Osteoblast (primary cell): ENCODE results near the gene CCL11. TPM values are rescaled to one million over a fixed set of nuclear protein-coding genes. Genes with fewer than 3 reads are reported as not detected.

ENCODE experiments used
- DNase-seq: peaks from one replicate; pipeline ENCODE4 v3.0.0; 2011; ENCODE audit warnings: low spot score, mixed read lengths; ENCODE audit not compliant: insufficient read length; ENCODE audit errors: missing footprints
- H2AFZ ChIP-seq: 2 replicates; pipeline ENCODE4 v1.6.0; 2011; ENCODE audit warnings: mild to moderate bottlenecking, low read length
- H3K27ac ChIP-seq: 2 replicates; pipeline ENCODE4 v1.5.1; 2011; ENCODE audit warnings: mild to moderate bottlenecking, low read depth, low read length, moderate library complexity
- H3K27me3 ChIP-seq: 2 replicates; pipeline ENCODE4 v1.6.0; 2012; ENCODE audit warnings: mild to moderate bottlenecking, control low read depth, inconsistent platforms, low read length, moderate library complexity; ENCODE audit not compliant: insufficient read depth
- H3K36me3 ChIP-seq: 2 replicates; pipeline ENCODE4 v1.5.1; 2011; ENCODE audit warnings: mild to moderate bottlenecking, low read length, control low read depth, moderate library complexity; ENCODE audit not compliant: insufficient read depth
- H3K4me1 ChIP-seq: 2 replicates; pipeline ENCODE4 v1.5.1; 2011; ENCODE audit warnings: mild to moderate bottlenecking, low read length, control low read depth, moderate library complexity; ENCODE audit not compliant: insufficient read depth
- H3K4me2 ChIP-seq: 2 replicates; pipeline ENCODE4 v1.6.0; 2011; ENCODE audit warnings: mild to moderate bottlenecking, low read length; ENCODE audit not compliant: insufficient read depth
- H3K4me3 ChIP-seq: fragments of 200-600 bp; sonication (generic); 3 replicates; pipeline ENCODE4 v1.5.1; 2012; ENCODE audit warnings: mild to moderate bottlenecking, low read length, inconsistent platforms; ENCODE audit not compliant: insufficient read depth
- H3K79me2 ChIP-seq: 2 replicates; pipeline ENCODE4 v1.6.0; 2012; ENCODE audit warnings: mild to moderate bottlenecking, low read length, control low read depth, inconsistent platforms; ENCODE audit not compliant: insufficient read depth
- H3K9me3 ChIP-seq: 2 replicates; pipeline ENCODE4 v1.5.1; 2011; ENCODE audit warnings: low read depth, low read length, control low read depth
- H4K20me1 ChIP-seq: 2 replicates; pipeline ENCODE4 v1.6.0; 2012; ENCODE audit warnings: mild to moderate bottlenecking, low read length, control low read depth; ENCODE audit not compliant: insufficient read depth
- CTCF ChIP-seq: IDR thresholded peaks from 2 replicates; pipeline ENCODE4 v1.5.1; 2011; ENCODE audit warnings: mild to moderate bottlenecking, low read depth, low read length, moderate library complexity; ENCODE audit errors: extremely low read depth
- total RNA-seq: library from RNA; depleted of rRNA; stranded (reverse); fragments of >200 nt; gene quantifications from 2 replicates; pipeline ENCODE4 v1.2.3, GENCODE V29; 2012

CCL11 gene
- total RNA-seq, 1 donor, result not detected

- Histone ChIP-seq H3K36me3 (no peaks in the 10 kb centered on the region), H3K4me1 (no peaks in the 10 kb centered on the region), H3K9me3 (no peaks in the 10 kb centered on the region), H3K79me2 (no peaks in the 10 kb centered on the region), H3K27me3 (no peaks in the 10 kb centered on the region), H3K4me3 (no peak overlapping the region), H3K4me2 (no peak overlapping the region), H2AFZ (no peak overlapping the region), H4K20me1 (no peaks in the 10 kb centered on the region), H3K27ac (no peak overlapping the region)
- no peak for TF ChIP-seq CTCF
- no peak for DNase-seq
These were observed 52.2 kb downstream of the CCL11 start for GRCh38 chr17:34337701-34338100.

Other genes with a start within 250 kb of the CCL11 start
- 56.3 and 70.9 TPM in 2 replicates for gene CCL2, start 30.5 kb upstream of the CCL11 start, total RNA-seq
- gene CCL7, start 15.5 kb upstream of the CCL11 start, total RNA-seq, result 0.29 and 0.36 TPM in 2 replicates
- gene CCL8, start 33.7 kb downstream of the CCL11 start, total RNA-seq, result 0.36 TPM in 1 of 2 replicates, not detected in the other
- gene CCL13, start 70.7 kb downstream of the CCL11 start, total RNA-seq, result 0.36 TPM in 1 of 2 replicates, not detected in the other
- gene CCL1, start 77.5 kb downstream of the CCL11 start, total RNA-seq, result not detected in 2 replicates